K562 (cell line): ENCODE results near the gene CDCP1. TPM values are rescaled to one million over a fixed set of nuclear protein-coding genes. Genes with fewer than 3 reads are reported as not detected.

Experiments
- BCOR ChIP-seq: fragments of 450-650 bp; IDR thresholded peaks from 2 replicates; pipeline ENCODE4 v1.6.1; 2016
- DNMT1 ChIP-seq: fragments of 450-650 bp; IDR thresholded peaks from 2 replicates; pipeline ENCODE4 v1.6.1; 2016; ENCODE audit warnings: antibody characterized with exemption, mild to moderate bottlenecking
- ESRRA ChIP-seq: fragments of 450-650 bp; IDR thresholded peaks from 2 replicates; pipeline ENCODE4 v1.6.1; 2014; ENCODE audit warnings: low read depth, mild to moderate bottlenecking, moderate library complexity, borderline replicate concordance
- HDAC2 ChIP-seq: fragments of 450-650 bp; IDR thresholded peaks from 2 replicates; pipeline ENCODE4 v1.6.1; 2016; ENCODE audit warnings: mild to moderate bottlenecking
- HLTF ChIP-seq: fragments of 450-650 bp; IDR thresholded peaks from 2 replicates; pipeline ENCODE4 v1.6.1; 2016
- MIER1 ChIP-seq: fragments of 450-650 bp; IDR thresholded peaks from 2 replicates; pipeline ENCODE4 v1.6.1; 2016; ENCODE audit warnings: antibody characterized with exemption, mild to moderate bottlenecking, low read depth
- NCOA2 ChIP-seq, 2 experiments: fragments of 450-650 bp; IDR thresholded peaks; 2 replicates each; pipeline ENCODE4 v1.6.1; 2018; ENCODE audit warnings: mild to moderate bottlenecking in 2 of 2, moderate library complexity in 1 of 2; ENCODE audit not compliant: partially characterized antibody in 2 of 2
- NFIX ChIP-seq: fragments of 250-450 bp; sonication (Bioruptor Pico); IDR thresholded peaks from 2 replicates; pipeline ENCODE4 v1.4.0; 2020; ENCODE audit warnings: low read depth, mild to moderate bottlenecking, moderate library complexity
- PHB ChIP-seq: fragments of 250-450 bp; sonication (Bioruptor Pico); IDR thresholded peaks from 2 replicates; pipeline ENCODE4 v1.5.0; 2021
- PTBP1 ChIP-seq: fragments of 200-400 bp; formaldehyde crosslinking; IDR thresholded peaks from 2 replicates; pipeline ENCODE4 v1.6.1; 2017; ENCODE audit warnings: low read depth, low read length
- RBM14 ChIP-seq: fragments of 200-400 bp; formaldehyde crosslinking; IDR thresholded peaks from 2 replicates; pipeline ENCODE4 v1.6.1; 2018; ENCODE audit warnings: low read depth, mild to moderate bottlenecking, low read length, moderate library complexity, borderline replicate concordance; ENCODE audit not compliant: insufficient read depth
- TARDBP ChIP-seq: fragments of 450-650 bp; IDR thresholded peaks from 2 replicates; pipeline ENCODE4 v1.6.1; 2016
- TEAD4 ChIP-seq, 2 experiments: sonication (generic) in 1 of 2; formaldehyde crosslinking in 1 of 2; IDR thresholded peaks; 2 replicates each; pipeline versions ENCODE4 v1.6.1 to v1.8.0; 2012 to 2022; ENCODE audit warnings: borderline replicate concordance in 1 of 2, inconsistent platforms in 1 of 2, low read length in 1 of 2, mild to moderate bottlenecking in 1 of 2, missing genetic modification reagents in 1 of 2
- TRIM28 ChIP-seq: fragments of 450-650 bp; IDR thresholded peaks from 2 replicates; pipeline ENCODE4 v1.6.1; 2017
- XRCC5 ChIP-seq: fragments of 200-400 bp; formaldehyde crosslinking; IDR thresholded peaks from 2 replicates; pipeline ENCODE4 v1.6.1; 2017; ENCODE audit warnings: low read depth, mild to moderate bottlenecking, low read length
- ZNF134 ChIP-seq: fragments of 250-450 bp; sonication (Bioruptor Pico); conservative IDR thresholded peaks from 2 replicates; pipeline ENCODE4 v1.4.0; 2020
- ZNF253 ChIP-seq: fragments of 250-450 bp; sonication (Bioruptor Pico); conservative IDR thresholded peaks from 2 replicates; pipeline ENCODE4 v1.6.1; 2021; ENCODE audit warnings: mild to moderate bottlenecking
- polyA plus RNA-seq, 8 experiments: library from polyadenylated mRNA; depleted of rRNA in 4 of 8; stranded (reverse) in 5 of 8; unstranded in 3 of 8; fragments of >200 nt; fragmentation: Nextera tagmentation in 2 of 8; fragmentation: Illumina TruSeq in 1 of 8; extraction: Ambion mirVana in 2 of 8; extraction: Trizol in 1 of 8; gene quantifications; 2 replicates each; pipeline versions ENCODE4 v1.2.1 to v1.2.3, GENCODE V29; 2011 to 2014; ENCODE audit warnings: inconsistent platforms in 1 of 8, missing spikeins in 1 of 8
- total RNA-seq, 7 experiments: library from RNA; depleted of rRNA in 6 of 7; stranded (reverse); fragments of >200 nt in 6 of 7; fragmentation: Illumina TruSeq in 2 of 7; extraction: Trizol in 2 of 7; gene quantifications; 2 replicates each; pipeline versions ENCODE4 v1.2.1 to v1.2.3, GENCODE V29; 2011 to 2021; ENCODE audit warnings: low replicate concordance in 1 of 7
- TF ChIP-seq, protein P1 (sequence below), 2 experiments: fragments of 450-650 bp; IDR thresholded peaks; 2 replicates each; pipeline ENCODE4 v1.6.1; 2018; ENCODE audit warnings: mild to moderate bottlenecking in 2 of 2, low read depth in 1 of 2; ENCODE audit not compliant: partially characterized antibody in 2 of 2
- TF ChIP-seq, protein P2 (sequence below): fragments of 250-450 bp; sonication (Bioruptor Pico); IDR thresholded peaks from 2 replicates; pipeline ENCODE4 v1.4.0; 2020; ENCODE audit warnings: mild to moderate bottlenecking, moderate library complexity
- TF ChIP-seq, protein P3 (sequence below): sonication (generic); formaldehyde crosslinking; IDR thresholded peaks from 2 replicates; pipeline ENCODE4 v1.5.0; 2020; ENCODE audit warnings: missing genetic modification reagents
- TF ChIP-seq, protein P4 (sequence below): fragments of 200-800 bp; sonication (Bioruptor generic); IDR thresholded peaks from 2 replicates; pipeline ENCODE4 v1.6.1; 2017; ENCODE audit warnings: missing genetic modification characterization, missing compliant biosample characterization
- TF ChIP-seq, protein P5 (sequence below): sonication (generic); formaldehyde crosslinking; IDR thresholded peaks from 2 replicates; pipeline ENCODE4 v1.8.1; 2022; ENCODE audit warnings: missing genetic modification reagents

CDCP1 gene
- total and polyA plus RNA-seq, 9 of the 15 experiments (the other 6 are each of a cell fraction or from before 2014, with no cell fraction given) = 3.9 to 16.4 (median 5.2) TPM

DNA sequence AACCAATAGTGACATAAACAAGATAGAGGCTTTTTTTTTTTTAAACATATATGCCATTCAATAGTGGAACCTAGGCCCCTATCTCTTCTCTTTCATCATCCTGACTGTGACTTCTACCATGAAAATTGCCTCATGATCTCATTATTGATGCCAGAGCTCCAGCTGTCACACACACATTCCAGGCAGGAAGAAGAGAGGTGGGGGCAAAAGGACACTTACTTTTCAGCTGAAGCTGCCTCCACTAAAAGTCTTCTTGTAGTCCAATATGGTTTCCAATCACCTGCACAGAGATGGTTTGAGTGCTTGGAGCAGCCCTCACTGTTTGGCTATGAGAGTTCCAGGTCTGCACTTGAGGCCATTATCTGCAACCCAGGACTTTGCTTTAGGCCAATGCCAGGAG lies 75.1 kb downstream of the CDCP1 start (continued):
- TF ChIP-seq, protein P1, sequence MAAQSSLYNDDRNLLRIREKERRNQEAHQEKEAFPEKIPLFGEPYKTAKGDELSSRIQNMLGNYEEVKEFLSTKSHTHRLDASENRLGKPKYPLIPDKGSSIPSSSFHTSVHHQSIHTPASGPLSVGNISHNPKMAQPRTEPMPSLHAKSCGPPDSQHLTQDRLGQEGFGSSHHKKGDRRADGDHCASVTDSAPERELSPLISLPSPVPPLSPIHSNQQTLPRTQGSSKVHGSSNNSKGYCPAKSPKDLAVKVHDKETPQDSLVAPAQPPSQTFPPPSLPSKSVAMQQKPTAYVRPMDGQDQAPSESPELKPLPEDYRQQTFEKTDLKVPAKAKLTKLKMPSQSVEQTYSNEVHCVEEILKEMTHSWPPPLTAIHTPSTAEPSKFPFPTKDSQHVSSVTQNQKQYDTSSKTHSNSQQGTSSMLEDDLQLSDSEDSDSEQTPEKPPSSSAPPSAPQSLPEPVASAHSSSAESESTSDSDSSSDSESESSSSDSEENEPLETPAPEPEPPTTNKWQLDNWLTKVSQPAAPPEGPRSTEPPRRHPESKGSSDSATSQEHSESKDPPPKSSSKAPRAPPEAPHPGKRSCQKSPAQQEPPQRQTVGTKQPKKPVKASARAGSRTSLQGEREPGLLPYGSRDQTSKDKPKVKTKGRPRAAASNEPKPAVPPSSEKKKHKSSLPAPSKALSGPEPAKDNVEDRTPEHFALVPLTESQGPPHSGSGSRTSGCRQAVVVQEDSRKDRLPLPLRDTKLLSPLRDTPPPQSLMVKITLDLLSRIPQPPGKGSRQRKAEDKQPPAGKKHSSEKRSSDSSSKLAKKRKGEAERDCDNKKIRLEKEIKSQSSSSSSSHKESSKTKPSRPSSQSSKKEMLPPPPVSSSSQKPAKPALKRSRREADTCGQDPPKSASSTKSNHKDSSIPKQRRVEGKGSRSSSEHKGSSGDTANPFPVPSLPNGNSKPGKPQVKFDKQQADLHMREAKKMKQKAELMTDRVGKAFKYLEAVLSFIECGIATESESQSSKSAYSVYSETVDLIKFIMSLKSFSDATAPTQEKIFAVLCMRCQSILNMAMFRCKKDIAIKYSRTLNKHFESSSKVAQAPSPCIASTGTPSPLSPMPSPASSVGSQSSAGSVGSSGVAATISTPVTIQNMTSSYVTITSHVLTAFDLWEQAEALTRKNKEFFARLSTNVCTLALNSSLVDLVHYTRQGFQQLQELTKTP (IDR thresholded peaks at IDR 0.05; ENCODE audit: low read depth in 1 of 2, partially characterized antibody in 2 of 2) = no peak
- TF ChIP-seq TRIM28 = peak; percentile 65; the same call in 1 of the 2 replicates
- TF ChIP-seq, protein P2, sequence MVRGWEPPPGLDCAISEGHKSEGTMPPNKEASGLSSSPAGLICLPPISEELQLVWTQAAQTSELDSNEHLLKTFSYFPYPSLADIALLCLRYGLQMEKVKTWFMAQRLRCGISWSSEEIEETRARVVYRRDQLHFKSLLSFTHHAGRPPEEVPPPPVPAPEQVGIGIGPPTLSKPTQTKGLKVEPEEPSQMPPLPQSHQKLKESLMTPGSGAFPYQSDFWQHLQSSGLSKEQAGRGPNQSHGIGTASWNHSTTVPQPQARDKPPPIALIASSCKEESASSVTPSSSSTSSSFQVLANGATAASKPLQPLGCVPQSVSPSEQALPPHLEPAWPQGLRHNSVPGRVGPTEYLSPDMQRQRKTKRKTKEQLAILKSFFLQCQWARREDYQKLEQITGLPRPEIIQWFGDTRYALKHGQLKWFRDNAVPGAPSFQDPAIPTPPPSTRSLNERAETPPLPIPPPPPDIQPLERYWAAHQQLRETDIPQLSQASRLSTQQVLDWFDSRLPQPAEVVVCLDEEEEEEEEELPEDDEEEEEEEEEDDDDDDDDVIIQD (CRISPR knock-in tag) = no peak
- no peak for TF ChIP-seq TARDBP
- TF ChIP-seq RBM14 = no peak
- peak; percentile 97 for TF ChIP-seq BCOR
- peak; percentile 24; the same call in 1 of the 2 replicates for TF ChIP-seq ESRRA
- TF ChIP-seq XRCC5 = no peak
- TF ChIP-seq MIER1 = no peak
- TF ChIP-seq TEAD4 (IDR thresholded peaks at IDR 0.05; ENCODE audit: low read length) = peak; percentile 63
- TF ChIP-seq TEAD4 (CRISPR knock-in tag; IDR thresholded peaks at IDR 0.05; ENCODE audit: borderline replicate concordance) = no peak
- TF ChIP-seq, protein P3, sequence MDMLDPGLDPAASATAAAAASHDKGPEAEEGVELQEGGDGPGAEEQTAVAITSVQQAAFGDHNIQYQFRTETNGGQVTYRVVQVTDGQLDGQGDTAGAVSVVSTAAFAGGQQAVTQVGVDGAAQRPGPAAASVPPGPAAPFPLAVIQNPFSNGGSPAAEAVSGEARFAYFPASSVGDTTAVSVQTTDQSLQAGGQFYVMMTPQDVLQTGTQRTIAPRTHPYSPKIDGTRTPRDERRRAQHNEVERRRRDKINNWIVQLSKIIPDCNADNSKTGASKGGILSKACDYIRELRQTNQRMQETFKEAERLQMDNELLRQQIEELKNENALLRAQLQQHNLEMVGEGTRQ = no peak
- peak; percentile 91 for TF ChIP-seq HDAC2
- no peak for TF ChIP-seq PHB (CRISPR knock-in tag)
- peak; percentile 99 for TF ChIP-seq HLTF
- TF ChIP-seq, protein P4, sequence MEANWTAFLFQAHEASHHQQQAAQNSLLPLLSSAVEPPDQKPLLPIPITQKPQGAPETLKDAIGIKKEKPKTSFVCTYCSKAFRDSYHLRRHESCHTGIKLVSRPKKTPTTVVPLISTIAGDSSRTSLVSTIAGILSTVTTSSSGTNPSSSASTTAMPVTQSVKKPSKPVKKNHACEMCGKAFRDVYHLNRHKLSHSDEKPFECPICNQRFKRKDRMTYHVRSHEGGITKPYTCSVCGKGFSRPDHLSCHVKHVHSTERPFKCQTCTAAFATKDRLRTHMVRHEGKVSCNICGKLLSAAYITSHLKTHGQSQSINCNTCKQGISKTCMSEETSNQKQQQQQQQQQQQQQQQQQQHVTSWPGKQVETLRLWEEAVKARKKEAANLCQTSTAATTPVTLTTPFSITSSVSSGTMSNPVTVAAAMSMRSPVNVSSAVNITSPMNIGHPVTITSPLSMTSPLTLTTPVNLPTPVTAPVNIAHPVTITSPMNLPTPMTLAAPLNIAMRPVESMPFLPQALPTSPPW = 0 out of 2 replicates have a peak, but pooled peaks have one; percentile 15
- TF ChIP-seq ZNF134 (CRISPR knock-in tag) = no peak
- TF ChIP-seq NCOA2 (IDR thresholded peaks at IDR 0.05; ENCODE audit: partially characterized antibody in 2 of 2) = no peak
- TF ChIP-seq ZNF253 (CRISPR knock-in tag) = no peak
- no peak for TF ChIP-seq NFIX (CRISPR knock-in tag)
- no peak for TF ChIP-seq DNMT1
- TF ChIP-seq, protein P5, sequence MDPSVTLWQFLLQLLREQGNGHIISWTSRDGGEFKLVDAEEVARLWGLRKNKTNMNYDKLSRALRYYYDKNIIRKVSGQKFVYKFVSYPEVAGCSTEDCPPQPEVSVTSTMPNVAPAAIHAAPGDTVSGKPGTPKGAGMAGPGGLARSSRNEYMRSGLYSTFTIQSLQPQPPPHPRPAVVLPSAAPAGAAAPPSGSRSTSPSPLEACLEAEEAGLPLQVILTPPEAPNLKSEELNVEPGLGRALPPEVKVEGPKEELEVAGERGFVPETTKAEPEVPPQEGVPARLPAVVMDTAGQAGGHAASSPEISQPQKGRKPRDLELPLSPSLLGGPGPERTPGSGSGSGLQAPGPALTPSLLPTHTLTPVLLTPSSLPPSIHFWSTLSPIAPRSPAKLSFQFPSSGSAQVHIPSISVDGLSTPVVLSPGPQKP = no peak
- peak; percentile 97 for TF ChIP-seq PTBP1
